Measurements from ENCODE around the gene LAMA5.

- TF ChIP-seq, protein P1, sequence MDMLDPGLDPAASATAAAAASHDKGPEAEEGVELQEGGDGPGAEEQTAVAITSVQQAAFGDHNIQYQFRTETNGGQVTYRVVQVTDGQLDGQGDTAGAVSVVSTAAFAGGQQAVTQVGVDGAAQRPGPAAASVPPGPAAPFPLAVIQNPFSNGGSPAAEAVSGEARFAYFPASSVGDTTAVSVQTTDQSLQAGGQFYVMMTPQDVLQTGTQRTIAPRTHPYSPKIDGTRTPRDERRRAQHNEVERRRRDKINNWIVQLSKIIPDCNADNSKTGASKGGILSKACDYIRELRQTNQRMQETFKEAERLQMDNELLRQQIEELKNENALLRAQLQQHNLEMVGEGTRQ (IDR thresholded peaks at IDR 0.05; ENCODE audit: low read length), result no peak
- no peak for TF ChIP-seq CTCF (IDR thresholded peaks at IDR 0.05; ENCODE audit: control extremely low read depth in 1 of 3, insufficient read depth in 1 of 3, low read depth in 1 of 3, low read length in 3 of 3)
- no peak for TF ChIP-seq POLR2A (IDR thresholded peaks at IDR 0.05; ENCODE audit: control extremely low read depth in 1 of 2, low read depth in 2 of 2, low read length in 2 of 2)
- no peak for TF ChIP-seq YY1 (IDR thresholded peaks at IDR 0.05; ENCODE audit: low read depth, low read length)
- no peak; the same call in 1 of the 2 replicates for TF ChIP-seq POLR2AphosphoS5 (IDR thresholded peaks at IDR 0.05; ENCODE audit: low read depth, low read length)
- no peak for TF ChIP-seq RAD21 (IDR thresholded peaks at IDR 0.05 in 1 of 2, conservative IDR thresholded peaks at IDR 0.05 in 1 of 2; ENCODE audit: low read depth in 2 of 2, low read length in 2 of 2)
- TF ChIP-seq EZH2 (IDR thresholded peaks at IDR 0.05; ENCODE audit: low read depth, low read length, severe bottlenecking), result no peak
- TF ChIP-seq CHD1 (IDR thresholded peaks at IDR 0.05; ENCODE audit: low read depth, low read length), result no peak
- TF ChIP-seq SUZ12 (IDR thresholded peaks at IDR 0.05; ENCODE audit: low read length), result no peak
- TF ChIP-seq BRCA1 (IDR thresholded peaks at IDR 0.05; ENCODE audit: low read depth, low read length), result no peak
- TF ChIP-seq CHD2 (IDR thresholded peaks at IDR 0.05; ENCODE audit: low read length), result no peak
- no peak for TF ChIP-seq HDAC2 (IDR thresholded peaks at IDR 0.05; ENCODE audit: borderline replicate concordance in 1 of 2, low read depth in 2 of 2, low read length in 2 of 2)
Observed at GRCh38 chr20:62305765-62306413, 61.2 kb downstream of the LAMA5 start.

All from H1 (cell line).